Common myeloid progenitor, CD34-positive (primary cell): ENCODE measurements around the gene PIP5KL1. TPM values are rescaled to one million over a fixed set of nuclear protein-coding genes. Genes with fewer than 3 reads are reported as not detected.

Experiments
- CTCF ChIA-PET: fragments of 350-600 bp; sonication (Branson Sonifier 250); formaldehyde crosslinking; loops from one replicate; lab custom pipeline; 2021; ENCODE audit warnings: antibody characterized with exemption; lab: Charles Lee
- POLR2A ChIA-PET: fragments of 350-600 bp; sonication (Branson Sonifier 250); formaldehyde crosslinking; loops from one replicate; lab custom pipeline; 2021; ENCODE audit warnings: antibody characterized with exemption; lab: Charles Lee
- DNase-seq, 3 donors: peaks; one replicate each; pipeline versions ENCODE4 v3.0.0 to v3.0.0-alpha.2; 2013
- H3K27ac ChIP-seq, 2 experiments: 1 replicate in 1 of 2; 2 replicates in 1 of 2; pipeline ENCODE4 v1.7.0; 2013; ENCODE audit warnings: inconsistent platforms in 2 of 2, low read length in 2 of 2, mild to moderate bottlenecking in 2 of 2, low read depth in 1 of 2, moderate library complexity in 1 of 2; ENCODE audit not compliant: severe bottlenecking in 2 of 2, insufficient read depth in 1 of 2, poor library complexity in 1 of 2
- H3K27me3 ChIP-seq, 5 experiments: replicated peaks in 2 of 5; 1 replicate in 3 of 5; 2 replicates in 2 of 5; pipeline versions ENCODE4 v1.6.1 to v1.7.0; 2013; ENCODE audit warnings: low read length in 4 of 5, mild to moderate bottlenecking in 2 of 5, moderate library complexity in 2 of 5, inconsistent platforms in 1 of 5; ENCODE audit not compliant: insufficient read depth in 5 of 5, control insufficient read depth in 4 of 5
- H3K36me3 ChIP-seq, 4 experiments: 1 replicate in 2 of 4; 2 replicates in 2 of 4; pipeline versions ENCODE4 v1.6.1 to v1.7.0; 2013; ENCODE audit warnings: low read length in 3 of 4, control low read depth in 1 of 4, mild to moderate bottlenecking in 1 of 4; ENCODE audit not compliant: control insufficient read depth in 4 of 4, insufficient read depth in 4 of 4
- H3K4me1 ChIP-seq, 4 experiments: 1 replicate in 3 of 4; 2 replicates in 1 of 4; pipeline versions ENCODE4 v1.6.1 to v1.7.1; 2013; ENCODE audit warnings: low read length in 3 of 4, mild to moderate bottlenecking in 3 of 4, control low read depth in 1 of 4, inconsistent platforms in 1 of 4, moderate library complexity in 1 of 4; ENCODE audit not compliant: control insufficient read depth in 4 of 4, insufficient read depth in 4 of 4; ENCODE audit errors: control extremely low read depth in 1 of 4
- H3K4me3 ChIP-seq, 7 experiments: 1 replicate in 4 of 7; 2 replicates in 3 of 7; pipeline versions ENCODE4 v1.5.1 to v1.7.0; 2013; ENCODE audit warnings: mild to moderate bottlenecking in 7 of 7, low read length in 6 of 7, moderate library complexity in 6 of 7, inconsistent platforms in 2 of 7, low read depth in 2 of 7, control low read depth in 1 of 7; ENCODE audit not compliant: insufficient read depth in 4 of 7, control insufficient read depth in 1 of 7; ENCODE audit errors: extremely low read depth in 1 of 7
- H3K9me3 ChIP-seq, 5 experiments: 1 replicate in 4 of 5; 2 replicates in 1 of 5; pipeline versions ENCODE4 v1.6.1 to v1.7.1; 2013; ENCODE audit warnings: low read length in 4 of 5, mild to moderate bottlenecking in 2 of 5, inconsistent platforms in 1 of 5, low read depth in 1 of 5, moderate library complexity in 1 of 5; ENCODE audit not compliant: control insufficient read depth in 4 of 5, insufficient read depth in 2 of 5; ENCODE audit errors: control extremely low read depth in 1 of 5
- WGBS: methylation state at CpG from one replicate; pipeline ENCODE4 v1.1.5; 2013; ENCODE audit not compliant: insufficient coverage; 5-methylcytosine and 5-hydroxymethylcytosine counted together
- polyA plus RNA-seq: library from polyadenylated mRNA; unstranded; fragments of 120-200 nt; gene quantifications from one replicate; pipeline ENCODE4 v1.2.1, GENCODE V29; 2013

Gene PIP5KL1
- 0.49 TPM for polyA plus RNA-seq

- under 1% methylated on average over 57 of the region's 70 CpGs for WGBS
- Histone ChIP-seq H3K4me3 (peak within 1 kb of the TSS in 6 of 7 experiments; percentile 48 to 78 (median 64)), H3K36me3 (peaks cover 0 to 17% (median 6%) of the 10 kb centered on the region in 4 experiments), H3K4me1 (peaks cover 0 to 31% (median 30%) of the 10 kb centered on the region in 4 experiments), H3K27me3 (peaks cover 0 to 51% (median 23%) of the 10 kb centered on the region in 5 experiments), H3K27ac (no peak within 1 kb of the TSS), H3K9me3 (no peaks in the 10 kb centered on the region)
- DNase-seq = peak in 2 of 3 donors; percentile 51 to 59
- POLR2A ChIA-PET = interaction anchor here (0.7 to 1.0 kb wide), 2 partner anchors 9 to 99 kb away, joined by 3 to 6 read pairs; no protein-coding TSS in a partner anchor
- CTCF ChIA-PET = interaction anchor here (0.8 to 1.3 kb wide), 3 partner anchors 9 to 143 kb away, joined by 3 to 4 read pairs (median 3); no protein-coding TSS in a partner anchor
These were observed at the start of gene PIP5KL1 for GRCh38 chr9:127930231-127931091. TSS of gene PIP5KL1 (minus strand) at chr9:127930777. CDS start at chr9:127930752, 25 bp downstream.

- H3K9me3 ChIP-seq = no peaks in the 10 kb centered on the region
- no peaks in the 10 kb centered on the region for H3K36me3 ChIP-seq
- H3K4me1 ChIP-seq = peaks cover 0 to 50% (median 36%) of the 10 kb centered on the region in 4 experiments
- ChIA-PET POLR2A (interaction anchor here (1.9 kb wide), 1 partner anchor 48 kb away, joined by 6 read pairs; no protein-coding TSS in a partner anchor), CTCF (interaction anchor here (1.4 to 2.1 kb wide), 6 partner anchors 13 to 55 kb away, joined by 3 to 11 read pairs (median 4); no protein-coding TSS in a partner anchor)
- H3K27ac ChIP-seq = peak overlapping the region in 1 of 2 experiments; percentile 61
- no peaks in the 10 kb centered on the region for H3K27me3 ChIP-seq
- no peak for DNase-seq
- 0% methylated on average over 41 of the region's 61 CpGs for whole genome bisulfite sequencing
- H3K4me3 ChIP-seq = peak overlapping the region; percentile 67 to 83 (median 77)
These were observed 49.6 kb upstream of the PIP5KL1 start for GRCh38 chr9:127980060-127980705.

GRCh38 chr9:127979333-127980059 is 48.9 kb upstream of the PIP5KL1 start:
- peak in 1 of 3 donors; percentile 47 for DNase-seq
- Histone ChIP-seq H3K4me1 (peaks cover 0 to 50% (median 36%) of the 10 kb centered on the region in 4 experiments), H3K4me3 (peak overlapping the region; percentile 67 to 83 (median 77)), H3K36me3 (no peaks in the 10 kb centered on the region), H3K9me3 (no peaks in the 10 kb centered on the region), H3K27me3 (no peaks in the 10 kb centered on the region), H3K27ac (peak overlapping the region in 1 of 2 experiments; percentile 61)
- WGBS = 23% methylated on average over 15 of the region's 24 CpGs
- ChIA-PET CTCF (interaction anchor here (0.8 to 4.1 kb wide), 8 partner anchors 12 to 56 kb away, joined by 3 to 21 read pairs (median 4); no protein-coding TSS in a partner anchor), POLR2A (interaction anchor here (0.6 to 1.9 kb wide), 2 partner anchors 48 to 85 kb away, joined by 3 to 6 read pairs; no protein-coding TSS in a partner anchor)

GRCh38 chr9:127979015-127979332 is 48.4 kb upstream of the PIP5KL1 start:
- CTCF ChIA-PET = interaction anchor here (0.8 to 4.1 kb wide), 8 partner anchors 12 to 57 kb away, joined by 3 to 21 read pairs (median 4); no protein-coding TSS in a partner anchor
- WGBS = 97% methylated on average over 5 of the region's 5 CpGs
- POLR2A ChIA-PET = interaction anchor here (0.6 kb wide), 1 partner anchor 85 kb away, joined by 3 read pairs; no protein-coding TSS in a partner anchor
- Histone ChIP-seq H3K36me3 (no peaks in the 10 kb centered on the region), H3K4me3 (peak overlapping the region in 5 of 7 experiments; percentile 67 to 82 (median 77)), H3K4me1 (peaks cover 0 to 50% (median 38%) of the 10 kb centered on the region in 4 experiments), H3K9me3 (no peaks in the 10 kb centered on the region), H3K27me3 (no peaks in the 10 kb centered on the region), H3K27ac (peak overlapping the region in 1 of 2 experiments; percentile 32)
- no peak for DNase-seq

GRCh38 chr9:127977884-127978647 is 47.5 kb upstream of the PIP5KL1 start:
- Histone ChIP-seq H3K4me1 (peaks cover 0 to 46% (median 38%) of the 10 kb centered on the region in 4 experiments), H3K27ac (no peak overlapping the region), H3K4me3 (no peak overlapping the region), H3K36me3 (no peaks in the 10 kb centered on the region), H3K27me3 (no peaks in the 10 kb centered on the region), H3K9me3 (no peaks in the 10 kb centered on the region)
- ChIA-PET CTCF (interaction anchor here (1.1 to 4.1 kb wide), 8 partner anchors 11 to 57 kb away, joined by 3 to 21 read pairs (median 6); no protein-coding TSS in a partner anchor), POLR2A (no interaction called here)
- WGBS = 75% methylated on average over 5 of the region's 12 CpGs
- no peak for DNase-seq
